ENCODE measurements around the gene DNAJC6. TPM values are rescaled to one million over a fixed set of nuclear protein-coding genes. Genes with fewer than 3 reads are reported as not detected.

DNAJC6 gene
- total RNA-seq, 1 donor from 2014 or later: 0.67 TPM

GRCh38 chr1:65420590-65421350, 111.4 kb downstream of the DNAJC6 start, which contains the start of the genes LEPR and LEPROT:
LEPR (plus strand) TSS chr1:65420668; CDS start chr1:65565566, 144,898 bp downstream.
LEPROT (plus strand) TSS chr1:65420668; CDS start chr1:65420725, 57 bp downstream.
- no peak for ATAC-seq (ENCODE audit: low read depth)
- Mint-ChIP-seq H3K4me1 (peaks cover 11% of the 10 kb centered on the region), H3K36me3 (ENCODE audit: low read depth) (peaks cover 8% of the 10 kb centered on the region), H3K4me3 (no peak within 1 kb of the TSS), H3K27me3 (peaks cover 6% of the 10 kb centered on the region), H3K9me3 (no peaks in the 10 kb centered on the region), H3K27ac (peak within 1 kb of the TSS; percentile 91)
- TF ChIP-seq, protein P1, sequence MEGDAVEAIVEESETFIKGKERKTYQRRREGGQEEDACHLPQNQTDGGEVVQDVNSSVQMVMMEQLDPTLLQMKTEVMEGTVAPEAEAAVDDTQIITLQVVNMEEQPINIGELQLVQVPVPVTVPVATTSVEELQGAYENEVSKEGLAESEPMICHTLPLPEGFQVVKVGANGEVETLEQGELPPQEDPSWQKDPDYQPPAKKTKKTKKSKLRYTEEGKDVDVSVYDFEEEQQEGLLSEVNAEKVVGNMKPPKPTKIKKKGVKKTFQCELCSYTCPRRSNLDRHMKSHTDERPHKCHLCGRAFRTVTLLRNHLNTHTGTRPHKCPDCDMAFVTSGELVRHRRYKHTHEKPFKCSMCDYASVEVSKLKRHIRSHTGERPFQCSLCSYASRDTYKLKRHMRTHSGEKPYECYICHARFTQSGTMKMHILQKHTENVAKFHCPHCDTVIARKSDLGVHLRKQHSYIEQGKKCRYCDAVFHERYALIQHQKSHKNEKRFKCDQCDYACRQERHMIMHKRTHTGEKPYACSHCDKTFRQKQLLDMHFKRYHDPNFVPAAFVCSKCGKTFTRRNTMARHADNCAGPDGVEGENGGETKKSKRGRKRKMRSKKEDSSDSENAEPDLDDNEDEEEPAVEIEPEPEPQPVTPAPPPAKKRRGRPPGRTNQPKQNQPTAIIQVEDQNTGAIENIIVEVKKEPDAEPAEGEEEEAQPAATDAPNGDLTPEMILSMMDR (IDR thresholded peaks at IDR 0.05): no peak
- CTCF ChIA-PET: interaction anchor here (0.8 to 1.4 kb wide), 2 partner anchors 8 to 10 kb away, joined by 3 to 4 read pairs; no protein-coding TSS in a partner anchor
- intact Hi-C loops (cut with micrococcal nuclease): loop anchor here (1.0 to 10.0 kb wide), 12 partner anchors 166 to 1918 kb away; partner anchors contain the start of genes DNAI4, EFCAB7, ITGB3BP and JAK1
- no peak for DNase-seq
- POLR2A ChIA-PET: interaction anchor here (0.6 to 2.0 kb wide), 4 partner anchors 166 to 1692 kb away, joined by 4 to 7 read pairs (median 4); partner anchors contain the start of genes DNAI4 and MIER1

- ChIA-PET CTCF (interaction anchor here (2.3 kb wide), 1 partner anchor 9 kb away, joined by 9 read pairs; no protein-coding TSS in a partner anchor), POLR2A (no interaction called here)
- TF ChIP-seq, protein P1 (IDR thresholded peaks at IDR 0.05): no peak
- Mint-ChIP-seq H3K27ac (no peak overlapping the region), H3K27me3 (peaks cover 4% of the 10 kb centered on the region), H3K36me3 (ENCODE audit: low read depth) (peaks cover 15% of the 10 kb centered on the region), H3K4me3 (no peak overlapping the region), H3K9me3 (no peaks in the 10 kb centered on the region), H3K4me1 (peaks cover 11% of the 10 kb centered on the region)
- no peak for ATAC-seq (ENCODE audit: low read depth)
- DNase-seq: no peak
- intact Hi-C loops (cut with micrococcal nuclease): loop anchor here (2.0 to 10.0 kb wide), 8 partner anchors 533 to 1917 kb away; partner anchors contain the start of genes DNAI4, EFCAB7, ITGB3BP and MIER1
Measured at GRCh38 chr1:65421351-65422025, 112.1 kb downstream of the DNAJC6 start.

DNA sequence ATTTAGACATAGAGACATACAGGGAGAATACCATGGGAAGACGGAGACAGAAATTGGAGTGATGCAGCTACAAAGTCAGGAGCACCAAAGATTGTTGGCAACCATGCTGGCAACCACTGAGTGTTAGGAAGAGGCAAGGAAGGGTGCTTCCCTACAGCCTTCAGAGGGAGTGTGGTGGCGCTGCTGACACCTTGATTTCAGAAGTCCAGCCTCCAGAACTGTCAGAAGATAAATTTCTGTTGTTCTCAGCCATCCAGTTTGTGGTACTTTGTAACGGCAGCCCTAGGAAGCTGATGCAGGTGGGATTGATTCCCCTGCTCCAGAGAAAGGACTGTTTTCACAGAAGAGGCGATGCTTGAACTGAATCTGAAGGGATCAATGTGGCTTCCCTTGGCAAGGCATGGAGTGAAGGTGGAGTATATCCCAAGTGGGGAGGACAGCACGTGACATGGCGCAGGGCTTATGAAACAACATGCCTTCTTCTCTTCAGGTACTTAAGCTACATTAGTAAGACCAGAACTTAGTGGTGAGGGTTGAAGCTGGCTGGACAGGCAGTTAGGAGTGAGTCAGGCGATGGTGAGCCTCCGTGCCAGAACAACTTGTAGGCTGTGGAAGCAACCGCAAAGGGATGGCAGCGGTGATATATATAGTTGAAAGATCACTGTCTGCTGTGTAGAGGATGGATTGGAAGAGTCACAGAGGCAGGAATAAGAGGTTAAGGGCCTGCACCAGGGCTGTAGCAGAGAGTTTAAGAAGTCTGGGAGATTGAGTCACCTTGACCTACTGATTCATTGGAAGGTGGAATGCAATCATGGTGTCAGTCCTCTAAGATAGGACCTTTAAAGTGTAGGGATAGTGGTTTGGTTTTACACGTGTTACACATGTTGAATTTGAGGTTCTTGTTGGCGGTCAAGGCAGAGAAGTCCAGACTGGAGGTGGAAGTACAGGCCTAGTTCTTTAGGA, 113.2 kb downstream of the DNAJC6 start:
- no peak overlapping the region for H3K27ac Mint-ChIP-seq
- intact Hi-C loops (cut with micrococcal nuclease): loop anchor here (5.0 to 10.0 kb wide), 5 partner anchors 532 to 1830 kb away; partner anchors contain the start of genes PGM1, RAVER2 and SLC35D1

GRCh38 chr1:65423884-65424572, 114.7 kb downstream of the DNAJC6 start:
- intact Hi-C loops (cut with micrococcal nuclease): loop anchor here (5.0 to 10.0 kb wide), 5 partner anchors 531 to 1832 kb away; partner anchors contain the start of genes PGM1, RAVER2 and SLC35D1
- ChIA-PET CTCF (no interaction called here), POLR2A (no interaction called here)
- Mint-ChIP-seq H3K4me1 (peaks cover 8% of the 10 kb centered on the region), H3K27me3 (no peaks in the 10 kb centered on the region), H3K36me3 (ENCODE audit: low read depth) (peaks cover 24% of the 10 kb centered on the region), H3K4me3 (no peak overlapping the region), H3K27ac (no peak overlapping the region), H3K9me3 (no peaks in the 10 kb centered on the region)
- TF ChIP-seq, protein P1 (IDR thresholded peaks at IDR 0.05): no peak
- no peak for ATAC-seq (ENCODE audit: low read depth)
- DNase-seq: no peak

More for the DNA sequence above, 113.2 kb downstream of the DNAJC6 start:
- CTCF ChIA-PET: interaction anchor here (2.3 kb wide), 1 partner anchor 8 kb away, joined by 9 read pairs; no protein-coding TSS in a partner anchor
- POLR2A ChIA-PET: no interaction called here
- Mint-ChIP-seq H3K4me3 (no peak overlapping the region), H3K27me3 (peaks cover under 1% of the 10 kb centered on the region), H3K4me1 (peaks cover 11% of the 10 kb centered on the region), H3K36me3 (ENCODE audit: low read depth) (peaks cover 22% of the 10 kb centered on the region), H3K9me3 (no peaks in the 10 kb centered on the region)
- TF ChIP-seq, protein P1 (IDR thresholded peaks at IDR 0.05): no peak
- ATAC-seq (ENCODE audit: low read depth) (no peak), DNase-seq (no peak)

Measured in activated B cell treated with CpG ODN at 0.5 μM for 24 hours (primary cell).